ENCODE measurements around the gene HIBADH. TPM values are rescaled to one million over a fixed set of nuclear protein-coding genes. Genes with fewer than 3 reads are reported as not detected.
A peak's percentile ranks its signal among the peaks of the same experiment; 100 is the strongest.
"Not testable (repeated sequence)": the region's sequence is repeated elsewhere in the genome, so short reads cannot be mapped to it uniquely, and the experiment has no call there.

HIBADH gene
- polyA plus RNA-seq, 4 donors = 30.5 to 50.8 (median 46.8) TPM

GRCh38 chr7:27581119-27581518 is 81.6 kb downstream of the HIBADH start:
- Histone ChIP-seq H3K4me1 (ENCODE audit: control insufficient read depth in 3 of 3, insufficient read depth in 2 of 3, low read depth in 1 of 3, low read length in 2 of 3) (peaks cover 0 to 7% (median 0%) of the 10 kb centered on the region in 3 donors), H3K9me3 (ENCODE audit: control insufficient read depth in 2 of 2, insufficient read depth in 1 of 2, low read depth in 1 of 2, low read length in 1 of 2) (no peaks in the 10 kb centered on the region), H3K27ac (ENCODE audit: low read depth in 1 of 3, low read length in 2 of 3) (no peak overlapping the region), H3K36me3 (ENCODE audit: control insufficient read depth in 3 of 3, insufficient read depth in 2 of 3, low read depth in 1 of 3, low read length in 3 of 3) (no peaks in the 10 kb centered on the region), H3K4me3 (ENCODE audit: low read depth in 1 of 3, low read length in 3 of 3) (no peak overlapping the region), H3K27me3 (ENCODE audit: control insufficient read depth in 3 of 3, insufficient read depth in 3 of 3, low read length in 3 of 3) (no peaks in the 10 kb centered on the region)
- WGBS, 3 donors = 56 to 79% (median 60%) methylated on average over 2 of the region's 2 CpGs
- no peak for DNase-seq
- no peak for FAIRE-seq

GRCh38 chr7:27579565-27579964 is 83.1 kb downstream of the HIBADH start:
- peak in 1 of 2 donors; percentile 16 for DNase-seq
- no peak overlapping the region for H3K4me3 ChIP-seq (ENCODE audit: low read depth in 1 of 3, low read length in 3 of 3)
- no peak for FAIRE-seq
- WGBS, 3 donors = 63 to 72% (median 66%) methylated on average over 3 of the region's 3 CpGs
- H3K36me3 ChIP-seq (ENCODE audit: control insufficient read depth in 3 of 3, insufficient read depth in 2 of 3, low read depth in 1 of 3, low read length in 3 of 3) = no peaks in the 10 kb centered on the region
- H3K4me1 ChIP-seq (ENCODE audit: control insufficient read depth in 3 of 3, insufficient read depth in 2 of 3, low read depth in 1 of 3, low read length in 2 of 3) = peaks cover 0 to 7% (median 0%) of the 10 kb centered on the region in 3 donors
- no peaks in the 10 kb centered on the region for H3K27me3 ChIP-seq (ENCODE audit: control insufficient read depth in 3 of 3, insufficient read depth in 3 of 3, low read length in 3 of 3)
- H3K9me3 ChIP-seq (ENCODE audit: control insufficient read depth in 2 of 2, insufficient read depth in 1 of 2, low read depth in 1 of 2, low read length in 1 of 2) = no peaks in the 10 kb centered on the region
- no peak overlapping the region for H3K27ac ChIP-seq (ENCODE audit: low read depth in 1 of 3, low read length in 2 of 3)

GRCh38 chr7:27578169-27578568 is 84.5 kb downstream of the HIBADH start:
- H3K27me3 ChIP-seq (ENCODE audit: control insufficient read depth in 3 of 3, insufficient read depth in 3 of 3, low read length in 3 of 3); FAIRE-seq; H3K4me3 ChIP-seq (ENCODE audit: low read depth in 1 of 3, low read length in 3 of 3); H3K4me1 ChIP-seq (ENCODE audit: control insufficient read depth in 3 of 3, insufficient read depth in 2 of 3, low read depth in 1 of 3, low read length in 2 of 3); H3K9me3 ChIP-seq (ENCODE audit: control insufficient read depth in 2 of 2, insufficient read depth in 1 of 2, low read depth in 1 of 2, low read length in 1 of 2); H3K36me3 ChIP-seq (ENCODE audit: control insufficient read depth in 3 of 3, insufficient read depth in 2 of 3, low read depth in 1 of 3, low read length in 3 of 3); H3K27ac ChIP-seq (ENCODE audit: low read depth in 1 of 3, low read length in 2 of 3): not testable (repeated sequence)
- peak in 1 of 2 donors; percentile 43 for DNase-seq
- 76 to 78% (median 77%) methylated on average over 7 of the region's 7 CpGs for WGBS, 3 donors

GRCh38 chr7:27576360-27576944 is 86.2 kb downstream of the HIBADH start:
- FAIRE-seq (peak; percentile 84), DNase-seq (peak; percentile 56 to 68)
- no peaks in the 10 kb centered on the region for H3K36me3 ChIP-seq (ENCODE audit: control insufficient read depth in 3 of 3, insufficient read depth in 2 of 3, low read depth in 1 of 3, low read length in 3 of 3)
- H3K9me3 ChIP-seq (ENCODE audit: control insufficient read depth in 2 of 2, insufficient read depth in 1 of 2, low read depth in 1 of 2, low read length in 1 of 2) = no peaks in the 10 kb centered on the region
- WGBS, 3 donors = 92 to 96% (median 94%) methylated on average over 3 of the region's 3 CpGs
- peaks cover 0 to 7% (median 0%) of the 10 kb centered on the region in 3 donors for H3K4me1 ChIP-seq (ENCODE audit: control insufficient read depth in 3 of 3, insufficient read depth in 2 of 3, low read depth in 1 of 3, low read length in 2 of 3)
- H3K27me3 ChIP-seq (ENCODE audit: control insufficient read depth in 3 of 3, insufficient read depth in 3 of 3, low read length in 3 of 3) = no peaks in the 10 kb centered on the region
- no peak overlapping the region for H3K4me3 ChIP-seq (ENCODE audit: low read depth in 1 of 3, low read length in 3 of 3)
- no peak overlapping the region for H3K27ac ChIP-seq (ENCODE audit: low read depth in 1 of 3, low read length in 2 of 3)

GRCh38 chr7:27575613-27576012 is 87.1 kb downstream of the HIBADH start:
- 74 to 84% (median 81%) methylated on average over 3 of the region's 3 CpGs for WGBS, 3 donors
- H3K4me3 ChIP-seq (ENCODE audit: low read depth in 1 of 3, low read length in 3 of 3) = no peak overlapping the region
- H3K9me3 ChIP-seq (ENCODE audit: control insufficient read depth in 2 of 2, insufficient read depth in 1 of 2, low read depth in 1 of 2, low read length in 1 of 2) = no peaks in the 10 kb centered on the region
- FAIRE-seq (no peak), DNase-seq (no peak)
- H3K27ac ChIP-seq (ENCODE audit: low read depth in 1 of 3, low read length in 2 of 3) = no peak overlapping the region
- peaks cover 0 to 7% (median 0%) of the 10 kb centered on the region in 3 donors for H3K4me1 ChIP-seq (ENCODE audit: control insufficient read depth in 3 of 3, insufficient read depth in 2 of 3, low read depth in 1 of 3, low read length in 2 of 3)
- no peaks in the 10 kb centered on the region for H3K27me3 ChIP-seq (ENCODE audit: control insufficient read depth in 3 of 3, insufficient read depth in 3 of 3, low read length in 3 of 3)
- H3K36me3 ChIP-seq (ENCODE audit: control insufficient read depth in 3 of 3, insufficient read depth in 2 of 3, low read depth in 1 of 3, low read length in 3 of 3) = no peaks in the 10 kb centered on the region

- Histone ChIP-seq H3K9me3 (ENCODE audit: control insufficient read depth in 2 of 2, insufficient read depth in 1 of 2, low read depth in 1 of 2, low read length in 1 of 2) (peaks cover 0 to 3% of the 10 kb centered on the region in 2 donors), H3K27ac (ENCODE audit: low read depth in 1 of 3, low read length in 2 of 3) (no peak overlapping the region), H3K27me3 (ENCODE audit: control insufficient read depth in 3 of 3, insufficient read depth in 3 of 3, low read length in 3 of 3) (no peaks in the 10 kb centered on the region), H3K4me1 (ENCODE audit: control insufficient read depth in 3 of 3, insufficient read depth in 2 of 3, low read depth in 1 of 3, low read length in 2 of 3) (no peaks in the 10 kb centered on the region), H3K36me3 (ENCODE audit: control insufficient read depth in 3 of 3, insufficient read depth in 2 of 3, low read depth in 1 of 3, low read length in 3 of 3) (no peaks in the 10 kb centered on the region), H3K4me3 (ENCODE audit: low read depth in 1 of 3, low read length in 3 of 3) (no peak overlapping the region)
- FAIRE-seq (no peak), DNase-seq (no peak)
Measured at GRCh38 chr7:27569106-27569505, 93.6 kb downstream of the HIBADH start.

GRCh38 chr7:27567266-27567665 is 95.4 kb downstream of the HIBADH start:
- 99% methylated on average over 4 of the region's 4 CpGs for WGBS, 3 donors
- no peaks in the 10 kb centered on the region for H3K36me3 ChIP-seq (ENCODE audit: control insufficient read depth in 3 of 3, insufficient read depth in 2 of 3, low read depth in 1 of 3, low read length in 3 of 3)
- no peak overlapping the region for H3K27ac ChIP-seq (ENCODE audit: low read depth in 1 of 3, low read length in 2 of 3)
- FAIRE-seq (no peak), DNase-seq (no peak)
- no peaks in the 10 kb centered on the region for H3K4me1 ChIP-seq (ENCODE audit: control insufficient read depth in 3 of 3, insufficient read depth in 2 of 3, low read depth in 1 of 3, low read length in 2 of 3)
- H3K4me3 ChIP-seq (ENCODE audit: low read depth in 1 of 3, low read length in 3 of 3) = no peak overlapping the region
- H3K27me3 ChIP-seq (ENCODE audit: control insufficient read depth in 3 of 3, insufficient read depth in 3 of 3, low read length in 3 of 3) = no peaks in the 10 kb centered on the region
- H3K9me3 ChIP-seq (ENCODE audit: control insufficient read depth in 2 of 2, insufficient read depth in 1 of 2, low read depth in 1 of 2, low read length in 1 of 2) = peaks cover 0 to 3% of the 10 kb centered on the region in 2 donors

- Histone ChIP-seq H3K27ac (ENCODE audit: low read depth in 1 of 3, low read length in 2 of 3) (no peak overlapping the region), H3K4me1 (ENCODE audit: control insufficient read depth in 3 of 3, insufficient read depth in 2 of 3, low read depth in 1 of 3, low read length in 2 of 3) (no peaks in the 10 kb centered on the region), H3K4me3 (ENCODE audit: low read depth in 1 of 3, low read length in 3 of 3) (no peak overlapping the region), H3K27me3 (ENCODE audit: control insufficient read depth in 3 of 3, insufficient read depth in 3 of 3, low read length in 3 of 3) (no peaks in the 10 kb centered on the region), H3K9me3 (ENCODE audit: control insufficient read depth in 2 of 2, insufficient read depth in 1 of 2, low read depth in 1 of 2, low read length in 1 of 2) (peaks cover 0 to 3% of the 10 kb centered on the region in 2 donors), H3K36me3 (ENCODE audit: control insufficient read depth in 3 of 3, insufficient read depth in 2 of 3, low read depth in 1 of 3, low read length in 3 of 3) (no peaks in the 10 kb centered on the region)
- 76 to 85% (median 84%) methylated on average over 4 of the region's 4 CpGs for WGBS, 3 donors
- no peak for DNase-seq
- no peak for FAIRE-seq
Measured at GRCh38 chr7:27564881-27565482, 97.7 kb downstream of the HIBADH start.
